GM18507 (cell line): ENCODE results near the gene ING4.
"Not testable (repeated sequence)": the region's sequence is repeated elsewhere in the genome, so short reads cannot be mapped to it uniquely, and the experiment has no call there.

Source experiments
- DNase-seq: peaks from one replicate; pipeline ENCODE4 v3.0.0; 2011; ENCODE audit warnings: low read depth; ENCODE audit not compliant: insufficient read length; ENCODE audit errors: extremely low spot score
- FAIRE-seq: peaks from 2 replicates; lab custom pipeline; 2011; peaks lifted over from hg19 to GRCh38; lab: Jason Lieb, UNC

The ING4 gene

GRCh38 chr12:6662906-6663742, at the start of gene ING4:
Gene ING4 (minus strand): TSS chr12:6663119. CDS start chr12:6663101, 18 bp downstream.
- FAIRE-seq (peak; percentile 98), DNase-seq (peak; percentile 97)

DNA sequence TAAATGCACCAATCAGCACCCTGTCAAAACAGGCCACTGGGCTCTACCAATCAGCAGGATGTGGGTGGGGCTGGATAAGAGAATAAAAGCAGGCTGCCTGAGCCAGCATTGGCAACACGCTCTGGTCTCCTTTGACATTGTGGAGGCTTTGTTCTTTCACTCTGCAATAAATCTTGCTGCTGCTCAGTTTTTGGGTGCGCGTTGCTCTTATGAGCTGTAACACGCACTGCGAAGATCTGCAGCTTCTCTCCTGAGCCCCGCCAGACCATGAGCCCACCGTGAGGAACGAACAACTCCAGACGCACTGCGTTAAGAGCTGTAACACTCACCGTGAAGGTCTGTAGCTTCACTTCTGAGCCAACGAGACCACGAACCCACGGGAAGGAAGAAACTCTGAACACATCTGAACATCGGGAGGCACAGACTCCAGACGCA, 46.1 kb upstream of the ING4 start:
- no peak for DNase-seq

GRCh38 chr12:6708351-6708750, 45.4 kb upstream of the ING4 start:
- not testable (repeated sequence) for DNase-seq, FAIRE-seq

More for the DNA sequence above, 46.1 kb upstream of the ING4 start:
- FAIRE-seq: no peak

DNA sequence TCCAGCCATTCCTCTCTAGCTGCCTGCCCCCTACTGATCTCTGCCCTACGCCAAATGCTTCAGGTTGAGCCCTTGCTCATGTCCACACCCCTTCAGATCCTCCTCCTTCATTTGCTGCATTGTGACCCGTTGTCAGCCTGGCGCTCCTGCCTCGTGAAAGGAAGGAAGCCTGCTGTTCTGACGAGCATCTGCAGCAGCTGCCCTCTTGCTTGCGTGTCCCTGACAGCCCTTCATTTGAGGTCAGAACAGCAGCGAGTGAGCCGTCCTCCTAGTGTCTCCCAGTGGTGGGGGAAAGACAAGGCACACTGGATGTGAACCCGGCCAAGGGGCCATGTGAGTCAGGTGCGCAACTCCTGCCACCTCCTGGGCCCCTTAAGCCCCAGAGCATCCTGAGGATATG, 40.7 kb upstream of the ING4 start:
- no peak for DNase-seq
- no peak for FAIRE-seq

DNA sequence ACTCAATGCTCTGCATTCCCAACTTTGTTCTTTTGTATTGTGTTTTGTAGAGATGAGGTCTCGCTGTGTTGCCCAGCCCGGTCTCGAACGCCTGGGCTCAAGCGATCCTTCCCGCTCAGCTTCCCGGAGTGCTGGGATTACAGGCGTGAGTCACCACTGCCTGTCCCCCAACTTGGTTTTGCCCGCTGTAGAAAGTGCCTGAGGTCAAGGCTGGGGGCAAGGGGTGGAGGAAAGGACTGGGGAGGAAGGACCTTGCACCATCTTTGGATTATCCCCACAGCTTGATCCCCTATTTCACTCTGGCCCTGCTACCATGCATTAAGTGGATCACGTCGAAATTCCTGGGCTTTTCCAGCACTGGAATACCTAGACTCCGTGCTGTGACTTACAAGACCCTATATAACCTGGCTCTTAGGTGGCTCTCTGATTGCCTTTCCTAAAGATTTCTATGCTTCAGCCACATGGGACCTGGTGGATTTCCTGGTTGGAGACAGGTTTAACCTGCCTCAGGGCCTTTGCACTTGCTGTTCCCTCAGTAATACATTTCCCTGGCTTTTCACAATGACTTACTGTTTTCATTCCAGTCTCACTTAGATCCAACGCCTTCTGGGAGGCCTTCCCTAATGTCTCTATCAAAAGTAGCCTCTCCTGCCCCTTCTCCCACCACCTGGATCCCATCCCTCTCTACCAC, 38.3 kb upstream of the ING4 start:
- FAIRE-seq (no peak), DNase-seq (no peak)

GRCh38 chr12:6700646-6701051, 37.7 kb upstream of the ING4 start, which contains the start of gene PIANP:
Gene PIANP (minus strand): TSS chr12:6700815. CDS start chr12:6698061, 2,754 bp downstream.
- DNase-seq (no peak), FAIRE-seq (no peak)

DNA sequence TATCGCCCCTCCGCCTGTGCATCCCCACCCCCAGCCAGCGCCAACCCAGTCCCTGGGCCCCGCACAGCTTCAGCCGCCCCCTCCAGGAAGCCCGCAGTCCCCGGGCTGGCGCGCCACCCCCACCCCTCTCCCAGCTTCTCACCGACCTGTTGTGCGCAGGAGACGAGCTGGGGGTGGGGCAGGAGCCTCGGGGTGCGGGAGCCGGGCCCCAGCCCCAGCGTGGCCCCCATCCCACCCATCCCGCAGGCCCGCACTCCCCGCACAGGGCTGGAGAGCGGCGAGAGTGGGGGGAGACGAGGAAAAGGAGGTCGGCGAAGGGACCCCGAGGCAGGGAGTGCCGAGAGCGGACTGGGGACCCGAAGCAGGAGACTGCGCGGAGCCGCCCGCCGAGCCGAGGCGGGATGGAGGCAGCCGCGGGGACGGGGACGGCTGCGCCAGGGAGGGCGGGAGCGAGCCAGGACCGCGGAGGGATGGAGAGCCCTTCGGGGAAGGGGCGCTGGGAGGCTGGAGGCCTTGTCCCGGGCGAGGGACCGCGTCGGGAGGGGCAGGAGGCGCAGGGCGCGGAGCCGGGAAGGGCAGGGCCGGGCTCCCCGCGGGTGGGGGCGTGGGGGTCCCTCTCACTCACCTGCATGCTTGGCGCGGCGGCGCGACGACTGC, 37.2 kb upstream of the ING4 start:
- DNase-seq (no peak), FAIRE-seq (no peak)

- FAIRE-seq: no peak
- DNase-seq: no peak
Measured at GRCh38 chr12:6699259-6699988, 36.5 kb upstream of the ING4 start.

- DNase-seq (no peak), FAIRE-seq (no peak)
Measured at GRCh38 chr12:6698352-6699046, 35.6 kb upstream of the ING4 start.

- DNase-seq (no peak), FAIRE-seq (peak; percentile 73)
Measured at GRCh38 chr12:6697584-6698351, 34.8 kb upstream of the ING4 start.

GRCh38 chr12:6696690-6697583, 34.0 kb upstream of the ING4 start:
- FAIRE-seq: peak; percentile 72
- DNase-seq: no peak

DNA sequence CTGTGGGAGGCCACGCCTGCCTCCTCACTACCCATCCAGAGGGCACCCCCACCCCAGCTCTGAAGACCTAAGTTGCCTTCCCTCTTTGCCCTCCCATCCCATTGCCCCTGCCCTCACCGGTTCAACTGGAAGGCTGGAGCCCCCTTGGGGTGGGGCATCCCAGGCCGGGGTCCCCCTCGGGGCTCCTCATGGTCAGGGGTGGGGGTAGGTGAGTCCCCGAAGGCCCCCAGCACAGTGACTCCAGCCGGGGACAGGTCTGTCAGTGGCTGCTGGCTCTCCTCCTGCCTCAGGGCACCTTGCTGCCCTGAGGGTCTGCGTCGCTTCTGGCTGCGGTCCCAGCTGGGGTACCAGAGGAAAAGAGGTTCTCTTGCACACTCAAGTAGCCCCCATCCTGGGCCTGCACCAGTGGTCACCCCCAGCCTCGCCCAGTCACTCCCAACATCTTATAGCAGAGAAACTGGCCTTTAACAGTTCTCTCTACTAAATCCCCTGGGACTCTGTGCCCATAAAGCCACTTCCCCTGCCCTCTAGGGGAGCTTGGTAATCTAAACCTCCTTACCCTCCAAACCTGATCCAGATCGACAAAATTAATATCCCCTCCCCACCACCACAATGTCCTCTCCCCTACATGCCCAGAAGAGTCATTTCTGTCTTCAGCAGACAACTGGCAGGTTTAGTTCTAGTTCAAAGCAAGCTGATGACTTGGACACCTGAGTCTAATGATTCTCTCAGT, 32.6 kb upstream of the ING4 start:
- DNase-seq (no peak), FAIRE-seq (no peak)

DNA sequence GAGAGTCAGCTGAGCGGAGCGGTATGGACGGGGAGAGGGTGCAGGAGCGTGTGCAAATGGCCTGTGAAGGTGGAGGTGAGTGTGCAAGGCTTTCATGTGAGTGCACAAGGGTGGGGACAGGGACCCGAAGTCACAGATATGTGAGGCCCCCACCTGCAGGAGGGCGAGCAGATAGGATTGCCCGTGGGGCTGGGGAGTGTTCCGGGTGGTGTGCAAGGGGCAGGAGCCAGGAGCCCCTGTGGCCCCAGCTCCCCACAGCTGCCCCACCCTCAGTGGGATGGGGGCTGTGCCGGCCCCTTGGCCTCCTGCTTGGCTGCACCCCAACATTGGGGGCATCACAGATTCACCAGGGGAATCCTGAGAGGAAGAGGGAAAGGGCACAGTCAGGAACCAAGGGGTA, 31.8 kb upstream of the ING4 start:
- DNase-seq: no peak

DNA sequence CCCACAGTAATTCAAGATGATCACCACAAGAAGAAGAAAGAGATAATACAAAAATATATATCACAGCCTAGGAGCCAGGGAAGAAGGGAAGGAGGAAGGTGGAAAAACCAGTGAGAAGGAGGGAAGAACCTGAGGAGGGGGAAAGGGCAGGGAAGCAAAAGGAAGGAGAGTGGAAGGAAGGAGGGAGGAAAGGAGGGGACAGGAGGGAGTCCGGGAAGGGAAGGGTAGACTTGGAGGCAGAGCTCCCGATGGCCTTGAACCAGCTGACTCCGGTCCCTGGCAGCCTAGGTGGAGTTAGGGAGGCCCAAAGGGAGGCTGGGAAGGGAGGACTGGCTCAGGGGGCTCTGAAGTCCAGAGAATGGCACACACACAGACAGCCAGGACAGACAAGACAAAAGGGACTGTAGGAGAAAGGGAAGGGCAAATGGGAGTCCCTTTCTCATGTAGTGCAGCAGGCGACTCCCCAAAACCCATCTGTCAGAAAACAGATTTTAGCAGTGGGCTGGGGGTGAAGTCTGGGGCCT, 31.0 kb upstream of the ING4 start:
- DNase-seq (no peak), FAIRE-seq (no peak)

More for the DNA sequence above, 31.8 kb upstream of the ING4 start:
- no peak for FAIRE-seq

- FAIRE-seq (no peak), DNase-seq (no peak)
Measured at GRCh38 chr12:6692888-6693287, 30.0 kb upstream of the ING4 start.

- no peak for FAIRE-seq
- DNase-seq: no peak
Measured at GRCh38 chr12:6691473-6691872, 28.6 kb upstream of the ING4 start.
